ENCODE measurements around the gene WDR6.

Gene WDR6

DNA sequence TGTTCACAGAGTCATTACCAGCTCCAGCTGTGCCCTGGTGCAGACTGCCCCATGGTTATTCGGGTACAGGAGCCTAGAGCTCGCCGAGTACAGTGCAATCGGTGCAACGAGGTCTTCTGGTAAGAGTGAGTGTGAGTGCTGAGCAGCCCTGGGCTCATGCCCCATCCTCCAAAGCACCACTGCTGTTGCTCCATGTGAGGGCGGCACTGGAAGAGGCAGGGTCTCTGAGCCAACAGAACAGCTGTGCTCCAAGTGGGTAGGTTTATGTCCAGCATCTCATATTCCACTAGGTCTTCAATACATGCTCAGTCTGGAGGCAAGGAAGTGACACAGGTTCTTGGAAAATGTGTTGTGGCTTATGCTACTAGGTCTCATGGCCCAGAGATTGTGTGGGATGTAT lies 36.6 kb upstream of the WDR6 start:
- TF ChIP-seq FOXM1 (IDR thresholded peaks at IDR 0.05; ENCODE audit: borderline replicate concordance) (no peak), ZNF384 (IDR thresholded peaks at IDR 0.05) (no peak), FOXA1 (IDR thresholded peaks at IDR 0.05) (no peak), SP1 (IDR thresholded peaks at IDR 0.05) (no peak), NFRKB (IDR thresholded peaks at IDR 0.05) (no peak), ARNT (IDR thresholded peaks at IDR 0.05) (no peak), HDGF (IDR thresholded peaks at IDR 0.05; ENCODE audit: borderline replicate concordance) (no peak), LEF1 (IDR thresholded peaks at IDR 0.05; ENCODE audit: borderline replicate concordance) (no peak), FOXK2 (IDR thresholded peaks at IDR 0.05) (no peak), ELF4 (IDR thresholded peaks at IDR 0.05) (no peak), SUZ12 (IDR thresholded peaks at IDR 0.05) (no peak), L3MBTL2 (conservative IDR thresholded peaks at IDR 0.05) (no peak), CTBP1 (IDR thresholded peaks at IDR 0.05; ENCODE audit: borderline replicate concordance) (no peak), TARDBP (IDR thresholded peaks at IDR 0.05) (no peak), BHLHE40 (IDR thresholded peaks at IDR 0.05; ENCODE audit: borderline replicate concordance) (no peak)
- TF ChIP-seq, protein P1, sequence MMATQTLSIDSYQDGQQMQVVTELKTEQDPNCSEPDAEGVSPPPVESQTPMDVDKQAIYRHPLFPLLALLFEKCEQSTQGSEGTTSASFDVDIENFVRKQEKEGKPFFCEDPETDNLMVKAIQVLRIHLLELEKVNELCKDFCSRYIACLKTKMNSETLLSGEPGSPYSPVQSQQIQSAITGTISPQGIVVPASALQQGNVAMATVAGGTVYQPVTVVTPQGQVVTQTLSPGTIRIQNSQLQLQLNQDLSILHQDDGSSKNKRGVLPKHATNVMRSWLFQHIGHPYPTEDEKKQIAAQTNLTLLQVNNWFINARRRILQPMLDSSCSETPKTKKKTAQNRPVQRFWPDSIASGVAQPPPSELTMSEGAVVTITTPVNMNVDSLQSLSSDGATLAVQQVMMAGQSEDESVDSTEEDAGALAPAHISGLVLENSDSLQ (IDR thresholded peaks at IDR 0.05) = no peak
- POLR2A ChIA-PET = no interaction called here
- CTCF ChIA-PET = no interaction called here
- DNase-seq (ENCODE audit: extremely low spot score) = no peak

DNA sequence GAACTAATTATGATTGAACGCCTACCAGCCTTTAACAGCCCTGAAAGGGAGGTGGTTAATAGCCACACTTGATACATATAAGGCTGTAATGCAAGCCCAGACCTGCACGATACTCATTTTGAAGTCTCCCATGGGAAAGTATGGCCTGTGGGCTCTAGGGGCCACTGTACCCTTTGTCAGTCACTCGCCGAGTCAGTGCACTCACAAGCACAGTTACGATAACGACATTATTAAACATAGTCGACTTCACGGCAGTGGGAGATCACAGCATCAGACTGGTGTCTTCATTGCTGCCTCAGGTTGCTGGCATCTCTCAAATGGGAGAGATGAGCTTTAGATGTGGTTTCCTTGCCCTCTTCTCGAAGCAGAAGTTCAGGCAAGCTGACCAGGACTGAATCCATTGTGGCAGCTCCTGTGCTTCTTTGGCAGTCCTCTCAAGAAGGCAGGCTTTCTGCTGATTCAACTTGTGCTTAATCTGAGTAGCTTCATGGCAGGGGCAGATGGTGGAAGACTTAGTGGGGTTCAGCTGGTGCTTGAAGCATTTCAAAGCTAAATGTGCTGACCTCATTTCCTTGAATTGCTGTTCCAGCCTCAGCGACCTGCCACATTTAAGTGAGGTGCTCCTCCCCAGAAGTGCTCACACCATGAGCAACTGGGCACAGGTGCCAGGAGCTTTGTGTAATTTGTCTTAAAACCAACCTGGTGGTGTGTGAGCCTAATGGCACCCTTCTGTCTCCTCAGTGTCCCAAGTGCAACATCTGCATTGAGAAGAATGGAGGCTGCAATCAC lies 32.9 kb upstream of the WDR6 start:
- DNase-seq (ENCODE audit: extremely low spot score) = no peak
- ChIA-PET POLR2A (interaction anchor here (0.7 to 1.0 kb wide), 2 partner anchors 32 to 33 kb away, joined by 3 read pairs; partner anchors contain the start of gene WDR6), CTCF (interaction anchor here (0.6 to 1.5 kb wide), 2 partner anchors 14 to 224 kb away, joined by 3 to 6 read pairs; no protein-coding TSS in a partner anchor)
- TF ChIP-seq ZNF384 (IDR thresholded peaks at IDR 0.05) (no peak), SP1 (IDR thresholded peaks at IDR 0.05) (no peak), FOXK2 (IDR thresholded peaks at IDR 0.05) (no peak), LEF1 (IDR thresholded peaks at IDR 0.05; ENCODE audit: borderline replicate concordance) (no peak), BHLHE40 (IDR thresholded peaks at IDR 0.05; ENCODE audit: borderline replicate concordance) (no peak), FOXA1 (IDR thresholded peaks at IDR 0.05) (no peak), CTBP1 (IDR thresholded peaks at IDR 0.05; ENCODE audit: borderline replicate concordance) (no peak), ELF4 (IDR thresholded peaks at IDR 0.05) (no peak), FOXM1 (IDR thresholded peaks at IDR 0.05; ENCODE audit: borderline replicate concordance) (no peak), NFRKB (IDR thresholded peaks at IDR 0.05) (no peak), SUZ12 (IDR thresholded peaks at IDR 0.05) (no peak), HDGF (IDR thresholded peaks at IDR 0.05; ENCODE audit: borderline replicate concordance) (no peak), ARNT (IDR thresholded peaks at IDR 0.05) (no peak), TARDBP (IDR thresholded peaks at IDR 0.05) (no peak), L3MBTL2 (conservative IDR thresholded peaks at IDR 0.05) (no peak)
- TF ChIP-seq, protein P1 (IDR thresholded peaks at IDR 0.05) = no peak

DNA sequence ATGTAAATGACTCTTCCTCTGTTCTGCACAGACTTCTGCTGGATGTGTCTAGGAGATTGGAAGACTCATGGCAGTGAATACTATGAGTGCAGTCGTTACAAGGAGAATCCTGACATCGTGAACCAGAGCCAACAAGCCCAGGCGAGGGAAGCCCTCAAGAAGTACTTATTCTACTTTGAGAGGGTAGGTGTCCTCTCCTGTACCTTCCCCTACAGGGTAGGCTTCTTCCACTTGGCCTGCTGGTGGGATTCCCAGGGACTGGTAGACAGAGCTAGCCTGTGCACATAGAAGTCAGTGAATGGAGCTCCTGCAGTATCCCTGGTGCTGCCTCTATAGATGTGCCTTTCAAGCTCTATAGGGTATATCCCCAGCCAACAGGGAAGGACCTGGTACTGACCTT lies 27.7 kb upstream of the WDR6 start:
- no peak for DNase-seq (ENCODE audit: extremely low spot score)
- ChIA-PET CTCF (no interaction called here), POLR2A (no interaction called here)
- TF ChIP-seq ELF4 (IDR thresholded peaks at IDR 0.05) (no peak), NFRKB (IDR thresholded peaks at IDR 0.05) (no peak), SP1 (IDR thresholded peaks at IDR 0.05) (no peak), BHLHE40 (IDR thresholded peaks at IDR 0.05; ENCODE audit: borderline replicate concordance) (no peak), HDGF (IDR thresholded peaks at IDR 0.05; ENCODE audit: borderline replicate concordance) (no peak), LEF1 (IDR thresholded peaks at IDR 0.05; ENCODE audit: borderline replicate concordance) (no peak), SUZ12 (IDR thresholded peaks at IDR 0.05) (no peak), TARDBP (IDR thresholded peaks at IDR 0.05) (no peak)

DNA sequence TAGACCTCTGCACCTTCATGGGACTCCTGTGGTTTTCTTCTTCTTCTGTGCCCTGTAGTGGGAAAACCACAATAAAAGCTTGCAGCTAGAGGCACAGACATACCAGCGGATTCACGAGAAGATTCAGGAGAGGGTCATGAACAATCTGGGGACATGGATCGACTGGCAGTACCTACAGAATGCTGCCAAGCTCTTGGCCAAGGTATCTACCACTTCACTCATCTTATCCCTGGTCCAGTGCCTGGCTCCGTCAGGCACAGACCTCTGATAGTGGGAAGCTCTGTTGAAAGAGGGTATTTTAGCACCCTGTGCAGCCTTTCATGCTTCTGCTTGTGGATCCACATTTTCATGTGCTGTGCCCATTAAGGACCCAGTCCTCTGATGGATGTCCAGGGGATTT lies 26.9 kb upstream of the WDR6 start:
- ChIA-PET CTCF (no interaction called here), POLR2A (interaction anchor here (1.8 to 2.0 kb wide), 2 partner anchors 9 to 27 kb away, joined by 5 to 7 read pairs; partner anchors contain the start of gene WDR6)
- TF ChIP-seq L3MBTL2 (conservative IDR thresholded peaks at IDR 0.05) (no peak), SUZ12 (IDR thresholded peaks at IDR 0.05) (no peak), ZNF384 (IDR thresholded peaks at IDR 0.05) (no peak)
- DNase-seq (ENCODE audit: extremely low spot score) = no peak

DNA sequence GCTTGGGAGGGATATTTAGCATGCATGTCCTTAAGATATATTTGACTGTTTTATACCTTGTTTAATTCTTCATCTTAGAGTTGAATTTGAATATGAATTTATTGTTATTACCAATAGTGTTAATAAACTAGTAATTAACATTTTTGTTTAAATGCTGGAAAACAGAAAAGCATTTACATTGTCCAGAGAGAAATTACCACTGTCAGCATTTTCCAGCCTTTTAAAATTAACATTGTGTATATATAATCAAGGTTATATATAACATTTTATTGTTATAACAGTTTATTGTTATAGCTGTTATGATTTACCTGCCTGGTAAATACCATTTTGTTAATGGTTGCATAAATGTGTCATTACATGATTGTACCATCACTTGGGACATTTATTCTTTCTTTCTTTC lies 25.2 kb upstream of the WDR6 start:
- CTCF ChIA-PET = no interaction called here
- POLR2A ChIA-PET = interaction anchor here (1.8 to 2.0 kb wide), 2 partner anchors 8 to 25 kb away, joined by 5 to 7 read pairs; partner anchors contain the start of gene WDR6

DNA sequence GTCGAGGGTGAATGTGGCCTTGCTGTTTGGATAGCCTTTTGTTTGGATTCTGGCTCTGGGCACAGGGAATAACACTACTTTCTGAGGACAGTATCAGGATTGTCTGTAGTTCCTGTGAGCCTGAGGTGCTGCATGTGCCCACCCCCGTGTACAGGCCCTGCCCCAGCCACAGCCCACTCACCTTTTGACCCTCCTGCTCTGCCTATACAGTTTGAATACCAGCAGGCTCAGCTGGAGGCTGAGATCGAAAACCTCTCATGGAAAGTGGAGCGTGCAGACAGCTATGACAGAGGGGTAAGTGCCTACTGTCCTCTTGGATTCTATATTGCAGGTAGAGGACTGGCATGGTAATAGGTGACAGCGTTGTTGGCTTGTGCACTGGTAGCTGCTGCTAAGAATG lies 24.5 kb upstream of the WDR6 start:
- ChIA-PET POLR2A (no interaction called here), CTCF (no interaction called here)
- TF ChIP-seq NFRKB (IDR thresholded peaks at IDR 0.05) = no peak
- TF ChIP-seq BHLHE40 (IDR thresholded peaks at IDR 0.05; ENCODE audit: borderline replicate concordance) = no peak
- TF ChIP-seq TARDBP (IDR thresholded peaks at IDR 0.05) = no peak
- TF ChIP-seq FOXK2 (IDR thresholded peaks at IDR 0.05) = no peak
- no peak for TF ChIP-seq CTBP1 (IDR thresholded peaks at IDR 0.05; ENCODE audit: borderline replicate concordance)
- no peak for TF ChIP-seq FOXA1 (IDR thresholded peaks at IDR 0.05)
- no peak for TF ChIP-seq ARNT (IDR thresholded peaks at IDR 0.05)
- no peak for TF ChIP-seq FOXM1 (IDR thresholded peaks at IDR 0.05; ENCODE audit: borderline replicate concordance)
- no peak for TF ChIP-seq SP1 (IDR thresholded peaks at IDR 0.05)
- no peak for DNase-seq (ENCODE audit: extremely low spot score)

More for the DNA sequence above, 25.2 kb upstream of the WDR6 start:
- TF ChIP-seq FOXA1 (IDR thresholded peaks at IDR 0.05) = no peak
- no peak for DNase-seq (ENCODE audit: extremely low spot score)

DNA sequence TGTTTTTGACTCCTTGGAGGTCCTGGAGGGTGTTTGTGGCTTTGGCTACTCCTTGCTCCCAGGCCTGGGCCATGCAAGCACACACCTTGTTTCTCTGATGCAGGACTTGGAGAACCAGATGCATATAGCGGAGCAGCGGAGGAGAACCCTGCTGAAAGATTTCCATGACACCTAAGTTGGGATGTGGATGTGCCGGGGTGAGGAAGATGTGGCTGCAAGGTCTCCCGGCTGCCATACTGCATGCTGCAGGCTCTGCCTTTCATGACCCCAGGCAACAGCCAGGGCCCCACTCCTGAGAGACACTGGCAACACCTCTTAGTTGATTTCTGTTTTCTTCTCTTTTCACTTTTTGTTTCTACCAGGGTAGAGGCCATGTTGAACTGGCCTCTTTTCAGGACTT lies 24.1 kb upstream of the WDR6 start:
- TF ChIP-seq ARNT (IDR thresholded peaks at IDR 0.05) (no peak), SP1 (IDR thresholded peaks at IDR 0.05) (no peak), L3MBTL2 (conservative IDR thresholded peaks at IDR 0.05) (no peak), NFRKB (IDR thresholded peaks at IDR 0.05) (no peak), ZNF384 (IDR thresholded peaks at IDR 0.05) (no peak), ELF4 (IDR thresholded peaks at IDR 0.05) (no peak), BHLHE40 (IDR thresholded peaks at IDR 0.05; ENCODE audit: borderline replicate concordance) (no peak)
- ChIA-PET POLR2A (no interaction called here), CTCF (no interaction called here)
- no peak for DNase-seq (ENCODE audit: extremely low spot score)

Measured in HEK293T (cell line).